Measurements from ENCODE around the gene CLCA1.

CLCA1 gene

GRCh38 chr1:86468501-86468977 is at the start of gene CLCA1:
CLCA1 (plus strand) TSS chr1:86468927; CDS start chr1:86468972, 45 bp downstream.
- no peak for DNase-seq (ENCODE audit: low spot score)

GRCh38 chr1:86419277-86419903 is 49.3 kb upstream of the CLCA1 start:
- DNase-seq (ENCODE audit: low spot score), result no peak

- no peak for DNase-seq (ENCODE audit: low spot score)
Measured at GRCh38 chr1:86421601-86422280, 47.0 kb upstream of the CLCA1 start.

- DNase-seq (ENCODE audit: low spot score), result no peak
Measured at GRCh38 chr1:86423473-86423872, 45.3 kb upstream of the CLCA1 start.

GRCh38 chr1:86423873-86424272 is 44.9 kb upstream of the CLCA1 start, which contains the start of gene CLCA2:
CLCA2 (plus strand) TSS chr1:86424171; CDS start chr1:86424248, 77 bp downstream.
- DNase-seq (ENCODE audit: low spot score), result no peak

- no peak for DNase-seq (ENCODE audit: low spot score)
Measured at GRCh38 chr1:86429122-86429725, 39.5 kb upstream of the CLCA1 start.

GRCh38 chr1:86429835-86430234 is 38.9 kb upstream of the CLCA1 start:
- no peak for DNase-seq (ENCODE audit: low spot score)

GRCh38 chr1:86430376-86430775 is 38.4 kb upstream of the CLCA1 start:
- DNase-seq (ENCODE audit: low spot score), result no peak

- DNase-seq (ENCODE audit: low spot score), result no peak
Measured at GRCh38 chr1:86434059-86434458, 34.7 kb upstream of the CLCA1 start.

GRCh38 chr1:86435327-86435726 is 33.4 kb upstream of the CLCA1 start:
- no peak for DNase-seq (ENCODE audit: low spot score)

- DNase-seq (ENCODE audit: low spot score), result no peak
Measured at GRCh38 chr1:86436041-86436440, 32.7 kb upstream of the CLCA1 start.

- DNase-seq (ENCODE audit: low spot score), result no peak
Measured at GRCh38 chr1:86441581-86441980, 27.1 kb upstream of the CLCA1 start.

- no peak for DNase-seq (ENCODE audit: low spot score)
Measured at GRCh38 chr1:86441997-86442396, 26.7 kb upstream of the CLCA1 start.

GRCh38 chr1:86445919-86446318 is 22.8 kb upstream of the CLCA1 start:
- DNase-seq (ENCODE audit: low spot score), result no peak

- DNase-seq (ENCODE audit: low spot score), result no peak
Measured at GRCh38 chr1:86447198-86447790, 21.4 kb upstream of the CLCA1 start.

- DNase-seq (ENCODE audit: low spot score), result no peak
Measured at GRCh38 chr1:86448670-86449069, 20.1 kb upstream of the CLCA1 start.

GRCh38 chr1:86449103-86449502 is 19.6 kb upstream of the CLCA1 start:
- no peak for DNase-seq (ENCODE audit: low spot score)

GRCh38 chr1:86450847-86451246 is 17.9 kb upstream of the CLCA1 start:
- DNase-seq (ENCODE audit: low spot score), result no peak

- DNase-seq (ENCODE audit: low spot score), result no peak
Measured at GRCh38 chr1:86453664-86454063, 15.1 kb upstream of the CLCA1 start.

GRCh38 chr1:86455073-86455472 is 13.7 kb upstream of the CLCA1 start:
- DNase-seq (ENCODE audit: low spot score), result no peak

GRCh38 chr1:86460998-86461397 is 7.7 kb upstream of the CLCA1 start:
- DNase-seq (ENCODE audit: low spot score), result no peak

- DNase-seq (ENCODE audit: low spot score), result no peak
Measured at GRCh38 chr1:86461482-86461881, 7.2 kb upstream of the CLCA1 start.

GRCh38 chr1:86464819-86465218 is 3.9 kb upstream of the CLCA1 start:
- no peak for DNase-seq (ENCODE audit: low spot score)
